HG03571 (cell line): ENCODE results near the gene POSTN.

Source experiments
- ATAC-seq: cut with Tn5 transposase; IDR thresholded peaks from one replicate; pipeline ENCODE4 v1.9.1; 2021; ENCODE audit not compliant: unreplicated experiment

The POSTN gene

DNA sequence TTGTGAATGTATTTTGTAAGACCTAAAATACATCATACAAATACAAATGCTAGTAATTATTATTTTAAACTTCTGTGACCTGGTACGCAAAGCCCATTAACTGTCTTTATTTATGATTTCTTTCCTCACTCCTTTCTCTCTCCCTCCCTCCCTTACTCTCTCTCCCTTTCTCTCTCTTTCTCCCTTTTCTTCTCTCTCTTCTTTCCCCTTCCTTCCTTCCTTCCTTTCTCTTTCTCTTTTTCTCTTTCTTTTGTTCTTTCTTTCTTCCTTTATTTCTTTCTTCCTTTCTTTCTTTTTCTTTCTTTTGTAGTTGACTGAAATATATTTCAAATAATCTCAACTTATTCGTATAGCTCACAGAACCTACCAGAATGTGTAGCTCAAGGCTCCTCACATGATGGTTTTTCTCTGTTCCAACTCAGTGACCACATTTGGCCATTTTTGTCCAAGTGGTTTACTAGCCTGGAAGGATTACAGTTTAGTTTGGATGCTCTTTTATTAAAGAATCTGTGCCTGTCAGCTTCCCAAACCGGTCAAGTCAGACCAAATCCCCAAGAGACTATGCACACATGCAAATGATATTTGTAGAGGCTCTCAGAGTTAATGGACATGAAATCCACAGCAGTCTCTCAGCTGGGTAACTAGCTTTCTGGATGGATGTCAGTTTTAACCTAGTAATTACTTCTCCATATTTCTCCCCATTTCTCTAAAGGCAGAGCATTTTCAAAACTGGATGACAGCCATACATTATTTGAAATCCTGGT lies 71.7 kb downstream of the POSTN start:
- no peak for ATAC-seq

DNA sequence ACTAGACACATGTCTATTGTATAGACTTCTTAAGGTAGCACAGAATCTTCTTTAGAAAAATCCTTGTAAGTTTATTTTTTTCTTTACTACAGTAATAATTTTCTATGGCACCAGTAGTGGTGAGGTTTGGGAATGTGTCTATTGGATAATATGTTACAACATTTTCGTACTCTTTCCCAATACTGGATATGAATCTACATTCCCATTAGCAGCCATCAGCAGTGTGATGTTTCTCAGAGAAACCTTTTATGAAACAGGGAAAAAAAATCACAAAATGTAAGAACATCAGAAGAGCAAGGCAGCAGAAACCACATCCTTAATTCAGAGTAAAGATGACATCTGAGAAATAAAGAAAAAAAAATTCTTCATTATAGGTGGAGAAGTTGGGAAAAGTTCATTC lies 83.3 kb downstream of the POSTN start:
- no peak for ATAC-seq
